AG09319 (cell line): Measurements from ENCODE around the gene ACSL1.

Experiments used
- DNase-seq: peaks from one replicate; pipeline ENCODE4 v3.0.0-alpha.2; 2010; ENCODE audit warnings: low read depth; ENCODE audit errors: extremely low read depth
- CTCF ChIP-seq: IDR thresholded peaks from 2 replicates; pipeline ENCODE4 v1.5.1; 2011; ENCODE audit warnings: low read depth, mild to moderate bottlenecking, inconsistent platforms, low read length, moderate library complexity

Gene ACSL1

GRCh38 chr4:184804621-184805020 is 21.1 kb downstream of the ACSL1 start:
- DNase-seq, result no peak
- TF ChIP-seq CTCF, result no peak

DNA sequence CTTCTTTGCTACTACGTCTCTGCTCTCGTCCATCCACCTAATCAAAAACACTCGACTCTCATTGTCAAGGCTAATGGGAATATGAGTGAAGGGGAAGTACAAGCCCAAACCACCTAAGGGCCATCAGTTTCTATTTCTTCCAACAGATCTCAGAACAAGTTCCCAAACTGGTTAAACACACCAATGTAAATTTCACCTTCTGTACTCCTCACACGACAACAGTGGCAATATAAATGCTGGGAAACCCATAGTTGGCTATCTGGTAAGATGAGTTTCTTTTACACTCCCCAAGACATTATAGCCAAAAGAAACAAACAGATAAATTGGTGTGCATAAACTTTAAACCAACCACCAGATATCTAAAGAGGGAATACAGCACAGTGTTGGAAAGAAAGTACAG is 21.9 kb downstream of the ACSL1 start:
- DNase-seq, result no peak
- TF ChIP-seq CTCF, result no peak

GRCh38 chr4:184803133-184803532 is 22.6 kb downstream of the ACSL1 start:
- no peak for DNase-seq
- no peak for TF ChIP-seq CTCF

GRCh38 chr4:184802697-184803015 is 23.1 kb downstream of the ACSL1 start:
- no peak for TF ChIP-seq CTCF
- no peak for DNase-seq

DNA sequence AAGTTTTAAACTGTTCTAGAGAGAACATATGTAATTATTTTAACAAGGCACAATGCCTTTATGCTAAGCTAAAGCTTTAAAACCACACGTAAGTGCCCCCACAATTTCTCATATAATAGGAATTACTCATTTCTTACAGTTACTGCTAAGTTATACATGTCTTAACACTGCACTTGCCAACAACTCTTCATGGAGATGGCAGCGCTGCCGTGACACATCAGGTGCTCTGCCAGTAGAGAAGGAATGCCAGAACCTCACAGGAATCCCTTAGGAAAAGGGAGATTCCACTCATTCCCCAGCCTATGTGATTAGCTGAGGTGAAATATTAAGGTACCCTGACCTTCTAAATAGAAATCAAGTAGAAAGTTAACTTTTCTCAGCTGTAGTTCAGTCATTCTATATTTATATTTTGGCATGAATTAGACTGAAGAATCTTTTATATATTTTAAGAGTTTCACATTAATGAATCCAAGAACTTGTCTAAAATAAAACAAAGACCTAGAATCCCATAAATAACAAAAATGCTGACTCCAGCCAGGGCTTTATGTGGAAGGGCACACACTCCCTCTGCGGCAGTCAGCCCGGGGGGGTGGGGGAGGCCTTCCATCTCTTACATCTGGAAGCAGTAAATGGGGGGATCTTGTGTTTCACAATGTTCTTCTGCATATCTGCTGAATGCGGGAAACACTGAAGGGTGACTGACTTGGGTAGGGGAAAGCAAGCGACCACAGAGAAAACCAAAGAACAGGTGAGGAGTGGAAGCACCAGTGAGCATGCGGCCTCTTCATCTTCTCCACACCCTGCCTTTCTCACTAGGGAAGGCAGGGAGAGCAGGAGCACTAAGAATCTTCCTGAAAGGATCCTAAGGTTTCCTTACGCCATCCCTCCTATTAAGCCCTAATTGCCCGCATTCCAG is 23.7 kb downstream of the ACSL1 start:
- no peak for TF ChIP-seq CTCF
- no peak for DNase-seq

GRCh38 chr4:184798504-184798903 is 27.3 kb downstream of the ACSL1 start:
- no peak for DNase-seq
- TF ChIP-seq CTCF, result no peak

GRCh38 chr4:184796906-184797305 is 28.9 kb downstream of the ACSL1 start:
- no peak for TF ChIP-seq CTCF
- no peak for DNase-seq
